GM12872 (cell line): ENCODE results near the gene NID1.

Experiments used
- CTCF ChIP-seq: IDR thresholded peaks from 3 replicates; pipeline ENCODE4 v1.5.1; 2011; ENCODE audit warnings: low read depth, mild to moderate bottlenecking, low read length, moderate library complexity; ENCODE audit not compliant: insufficient read depth

The NID1 gene

GRCh38 chr1:236064674-236065508 lies at the start of gene NID1:
TSS of gene NID1 (minus strand) at chr1:236065090. CDS start at chr1:236065079, 11 bp downstream.
- no peak for TF ChIP-seq CTCF

- no peak for TF ChIP-seq CTCF
These were observed 49.3 kb upstream of the NID1 start for GRCh38 chr1:236114076-236114747.

GRCh38 chr1:236113324-236114032 lies 48.6 kb upstream of the NID1 start:
- no peak for TF ChIP-seq CTCF

GRCh38 chr1:236112332-236112627 lies 47.4 kb upstream of the NID1 start:
- no peak for TF ChIP-seq CTCF

GRCh38 chr1:236111527-236112331 lies 46.8 kb upstream of the NID1 start:
- TF ChIP-seq CTCF, result no peak

- TF ChIP-seq CTCF, result no peak
These were observed 45.2 kb upstream of the NID1 start for GRCh38 chr1:236110137-236110536.
